Large intestine (tissue), 3 donors: ENCODE measurements around the gene LRRK1. TPM values are rescaled to one million over a fixed set of nuclear protein-coding genes. Genes with fewer than 3 reads are reported as not detected.
A peak's percentile ranks its signal among the peaks of the same experiment; 100 is the strongest.

ENCODE experiments used
- DNase-seq, 2 donors: peaks; one replicate each; pipeline versions ENCODE4 v3.0.0 to v3.0.0-alpha.2; 2013
- H3K27ac ChIP-seq: one replicate; pipeline ENCODE4 v1.5.1; 2013; ENCODE audit warnings: low read length
- H3K27me3 ChIP-seq: 2 replicates; pipeline ENCODE4 v1.6.1; 2013; ENCODE audit warnings: low read length; ENCODE audit not compliant: control insufficient read depth, insufficient read depth
- H3K36me3 ChIP-seq: 2 replicates; pipeline ENCODE4 v1.6.1; 2013; ENCODE audit warnings: low read length; ENCODE audit not compliant: control insufficient read depth, insufficient read depth
- H3K4me1 ChIP-seq: one replicate; pipeline ENCODE4 v1.6.1; 2013; ENCODE audit warnings: low read length; ENCODE audit not compliant: control insufficient read depth, insufficient read depth
- H3K4me3 ChIP-seq: one replicate; pipeline ENCODE4 v1.5.1; 2013; ENCODE audit warnings: low read length
- H3K9me3 ChIP-seq: one replicate; pipeline ENCODE4 v1.6.1; 2013; ENCODE audit warnings: mild to moderate bottlenecking, low read depth, low read length, moderate library complexity; ENCODE audit not compliant: control insufficient read depth
- WGBS: methylation state at CpG from one replicate; pipeline ENCODE4 v1.1.5; 2013; ENCODE audit warnings: low lambda C conversion rate; ENCODE audit not compliant: insufficient coverage; 5-methylcytosine and 5-hydroxymethylcytosine counted together
- polyA plus RNA-seq: library from polyadenylated mRNA; unstranded; fragments of 120-200 nt; gene quantifications from one replicate; pipeline ENCODE4 v1.2.1, GENCODE V29; 2013

The LRRK1 gene
- polyA plus RNA-seq, 1 donor = 4.2 TPM

GRCh38 chr15:100900136-100900794, 18.9 kb upstream of the LRRK1 start:
- 40% methylated on average over 1 of the region's 13 CpGs for WGBS
- DNase-seq = no peak
- peaks cover 3% of the 10 kb centered on the region for H3K4me1 ChIP-seq
- H3K27me3 ChIP-seq = peaks cover 10% of the 10 kb centered on the region
- H3K4me3 ChIP-seq = no peak overlapping the region
- H3K36me3 ChIP-seq = peaks cover 15% of the 10 kb centered on the region
- no peaks in the 10 kb centered on the region for H3K9me3 ChIP-seq
- no peak overlapping the region for H3K27ac ChIP-seq

- Histone ChIP-seq H3K9me3 (no peaks in the 10 kb centered on the region), H3K4me1 (peaks cover 3% of the 10 kb centered on the region), H3K36me3 (peaks cover 15% of the 10 kb centered on the region), H3K4me3 (no peak overlapping the region), H3K27me3 (peaks cover 13% of the 10 kb centered on the region), H3K27ac (no peak overlapping the region)
- 80% methylated on average over 1 of the region's 9 CpGs for WGBS
- DNase-seq = no peak
Observed at GRCh38 chr15:100900795-100901169, 18.4 kb upstream of the LRRK1 start.

- Histone ChIP-seq H3K4me3 (no peak overlapping the region), H3K36me3 (peaks cover 14% of the 10 kb centered on the region), H3K27ac (peak overlapping the region; percentile 51), H3K9me3 (no peaks in the 10 kb centered on the region), H3K4me1 (peaks cover 3% of the 10 kb centered on the region), H3K27me3 (peaks cover 13% of the 10 kb centered on the region)
- WGBS = 83% methylated on average over 1 of the region's 3 CpGs
- DNase-seq = no peak
Observed at GRCh38 chr15:100901296-100901695, 17.9 kb upstream of the LRRK1 start.

- 77% methylated on average over 6 of the region's 14 CpGs for WGBS
- H3K27me3 ChIP-seq = peaks cover 13% of the 10 kb centered on the region
- peaks cover 3% of the 10 kb centered on the region for H3K4me1 ChIP-seq
- H3K36me3 ChIP-seq = peaks cover 12% of the 10 kb centered on the region
- H3K9me3 ChIP-seq = no peaks in the 10 kb centered on the region
- peak overlapping the region; percentile 51 for H3K27ac ChIP-seq
- H3K4me3 ChIP-seq = no peak overlapping the region
- DNase-seq = no peak
Observed at GRCh38 chr15:100901702-100902435, 17.3 kb upstream of the LRRK1 start.

- Histone ChIP-seq H3K4me1 (peaks cover 3% of the 10 kb centered on the region), H3K4me3 (no peak overlapping the region), H3K27ac (peak overlapping the region; percentile 70), H3K27me3 (peaks cover 13% of the 10 kb centered on the region), H3K9me3 (no peaks in the 10 kb centered on the region), H3K36me3 (peaks cover 8% of the 10 kb centered on the region)
- DNase-seq = peak; percentile 55 to 58
- no CpG with 5 or more reads among the region's 22 CpGs for WGBS
Observed at GRCh38 chr15:100902436-100903167, 16.6 kb upstream of the LRRK1 start.

GRCh38 chr15:100903168-100903554, 16.0 kb upstream of the LRRK1 start:
- no CpG with 5 or more reads among the region's 3 CpGs for WGBS
- Histone ChIP-seq H3K36me3 (peaks cover 7% of the 10 kb centered on the region), H3K9me3 (no peaks in the 10 kb centered on the region), H3K27ac (no peak overlapping the region), H3K27me3 (peaks cover 13% of the 10 kb centered on the region), H3K4me3 (no peak overlapping the region), H3K4me1 (peaks cover 3% of the 10 kb centered on the region)
- DNase-seq = no peak

GRCh38 chr15:100905850-100906249, 13.3 kb upstream of the LRRK1 start:
- peaks cover 3% of the 10 kb centered on the region for H3K27me3 ChIP-seq
- H3K4me1 ChIP-seq = peaks cover 8% of the 10 kb centered on the region
- DNase-seq = no peak
- WGBS = no CpG with 5 or more reads among the region's 8 CpGs
- no peak overlapping the region for H3K27ac ChIP-seq
- no peaks in the 10 kb centered on the region for H3K9me3 ChIP-seq
- no peak overlapping the region for H3K4me3 ChIP-seq
- peaks cover 4% of the 10 kb centered on the region for H3K36me3 ChIP-seq

- H3K9me3 ChIP-seq = no peaks in the 10 kb centered on the region
- H3K27ac ChIP-seq = no peak overlapping the region
- no peak overlapping the region for H3K4me3 ChIP-seq
- H3K36me3 ChIP-seq = peaks cover 4% of the 10 kb centered on the region
- peaks cover 5% of the 10 kb centered on the region for H3K4me1 ChIP-seq
- no CpG with 5 or more reads among the region's 6 CpGs for WGBS
- peaks cover 2% of the 10 kb centered on the region for H3K27me3 ChIP-seq
- DNase-seq = no peak
Observed at GRCh38 chr15:100908466-100908865, 10.7 kb upstream of the LRRK1 start.

- WGBS = no CpG with 5 or more reads among the region's 4 CpGs
- no peak for DNase-seq
- Histone ChIP-seq H3K4me1 (peaks cover 5% of the 10 kb centered on the region), H3K27me3 (peaks cover 8% of the 10 kb centered on the region), H3K36me3 (peaks cover 4% of the 10 kb centered on the region), H3K27ac (no peak overlapping the region), H3K4me3 (no peak overlapping the region), H3K9me3 (no peaks in the 10 kb centered on the region)
Observed at GRCh38 chr15:100909565-100909964, 9.6 kb upstream of the LRRK1 start.
